ENCODE data around the gene JUN. TPM values are rescaled to one million over a fixed set of nuclear protein-coding genes. Genes with fewer than 3 reads are reported as not detected.

The JUN gene
- total RNA-seq = 87.0 and 131 TPM in 2 replicates

DNA sequence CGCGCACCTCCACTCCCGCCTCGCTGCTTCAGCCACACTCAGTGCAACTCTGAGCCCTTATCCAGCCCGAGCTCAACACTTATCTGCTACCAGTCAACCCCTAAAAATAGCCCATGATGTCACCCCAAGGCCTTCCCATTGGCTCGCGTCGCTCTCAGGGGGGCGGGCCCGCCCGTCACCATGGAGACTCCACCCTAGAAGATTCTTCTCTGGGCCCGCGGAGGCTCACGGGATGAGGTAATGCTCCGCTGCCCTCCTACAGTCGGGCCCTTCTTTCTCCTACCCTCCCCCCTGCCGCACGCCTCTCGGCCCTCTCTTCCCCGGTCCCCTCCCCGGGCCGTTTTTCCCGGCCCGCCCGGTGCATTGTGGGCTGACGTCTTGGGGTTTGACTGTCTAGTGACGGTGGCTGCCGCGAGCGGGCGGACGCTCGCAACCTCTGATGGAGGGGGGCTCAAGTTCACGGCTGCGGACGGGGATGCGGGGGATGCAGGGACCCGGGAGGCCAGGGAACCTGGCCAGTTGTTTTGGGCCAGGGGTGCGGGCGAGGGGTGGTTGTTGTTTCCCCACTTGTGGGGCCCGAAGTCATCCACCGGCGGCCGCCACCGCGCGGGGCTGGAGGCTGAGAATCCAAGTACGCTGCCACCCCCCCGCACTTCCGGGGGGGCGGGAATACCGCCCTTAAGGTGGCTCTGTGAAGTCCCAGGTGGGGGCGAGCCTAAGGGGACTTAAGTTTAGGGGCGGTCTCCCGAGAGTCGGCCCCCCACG, at the start of gene JUN:
TSS of gene JUN (minus strand) at position 55 of the 765 bp plus-strand sequence. CDS start 977 bp downstream, outside the sequence.

Other genes with a start within 250 kb of the JUN start
- 27.4 and 41.9 TPM in 2 replicates for gene OMA1, start 237.3 kb downstream of the JUN start, total RNA-seq
- gene TACSTD2, start 206.8 kb downstream of the JUN start, total RNA-seq = 0.18 TPM in 1 of 2 replicates, not detected in the other
- 13.7 and 27.1 TPM in 2 replicates for gene MYSM1, start 84.0 kb downstream of the JUN start, total RNA-seq

All from smooth muscle cell of the umbilical artery (primary cell).